ENCODE measurements around the gene RPL18. TPM values are rescaled to one million over a fixed set of nuclear protein-coding genes. Genes with fewer than 3 reads are reported as not detected.
"Not testable (repeated sequence)": the region's sequence is repeated elsewhere in the genome, so short reads cannot be mapped to it uniquely, and the experiment has no call there.

Gene RPL18
- total RNA-seq, 4 donors from 2014 or later = 2,067 to 3,423 (median 3,271) TPM

DNA sequence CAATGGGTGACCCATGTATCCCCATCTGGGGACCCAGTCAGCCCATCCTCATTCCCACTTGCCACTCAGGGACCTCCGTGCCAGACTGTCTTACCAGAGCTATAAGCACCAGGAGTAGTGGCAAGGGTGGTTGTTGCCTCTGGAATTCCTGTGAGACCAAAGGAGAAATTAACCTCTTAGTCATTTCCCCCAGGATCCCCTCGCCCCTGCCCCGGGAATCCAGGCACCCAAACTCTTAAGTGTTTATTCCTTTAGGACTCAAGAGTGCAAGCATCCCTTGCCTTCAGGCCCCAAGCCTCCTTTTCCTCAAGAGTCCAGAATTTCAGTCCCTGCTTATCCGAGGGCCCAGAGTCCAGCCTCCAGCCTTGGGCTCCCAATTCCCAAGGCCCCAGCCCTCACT, 44.7 kb upstream of the RPL18 start:
- H3K27ac ChIP-seq = no peak overlapping the region
- peaks cover 9% of the 10 kb centered on the region for H3K4me1 ChIP-seq
- no peak for TF ChIP-seq POLR2AphosphoS5 (IDR thresholded peaks at IDR 0.05)
- no peak for TF ChIP-seq POLR2A (IDR thresholded peaks at IDR 0.05)
- no peak for TF ChIP-seq EP300 (IDR thresholded peaks at IDR 0.05)
- TF ChIP-seq, protein P1, sequence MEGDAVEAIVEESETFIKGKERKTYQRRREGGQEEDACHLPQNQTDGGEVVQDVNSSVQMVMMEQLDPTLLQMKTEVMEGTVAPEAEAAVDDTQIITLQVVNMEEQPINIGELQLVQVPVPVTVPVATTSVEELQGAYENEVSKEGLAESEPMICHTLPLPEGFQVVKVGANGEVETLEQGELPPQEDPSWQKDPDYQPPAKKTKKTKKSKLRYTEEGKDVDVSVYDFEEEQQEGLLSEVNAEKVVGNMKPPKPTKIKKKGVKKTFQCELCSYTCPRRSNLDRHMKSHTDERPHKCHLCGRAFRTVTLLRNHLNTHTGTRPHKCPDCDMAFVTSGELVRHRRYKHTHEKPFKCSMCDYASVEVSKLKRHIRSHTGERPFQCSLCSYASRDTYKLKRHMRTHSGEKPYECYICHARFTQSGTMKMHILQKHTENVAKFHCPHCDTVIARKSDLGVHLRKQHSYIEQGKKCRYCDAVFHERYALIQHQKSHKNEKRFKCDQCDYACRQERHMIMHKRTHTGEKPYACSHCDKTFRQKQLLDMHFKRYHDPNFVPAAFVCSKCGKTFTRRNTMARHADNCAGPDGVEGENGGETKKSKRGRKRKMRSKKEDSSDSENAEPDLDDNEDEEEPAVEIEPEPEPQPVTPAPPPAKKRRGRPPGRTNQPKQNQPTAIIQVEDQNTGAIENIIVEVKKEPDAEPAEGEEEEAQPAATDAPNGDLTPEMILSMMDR (IDR thresholded peaks at IDR 0.05) = no peak
- no peaks in the 10 kb centered on the region for H3K36me3 ChIP-seq
- H3K9me3 ChIP-seq = no peaks in the 10 kb centered on the region
- H3K27me3 ChIP-seq = no peaks in the 10 kb centered on the region
- H3K4me3 ChIP-seq = no peak overlapping the region
- DNase-seq (ENCODE audit: low spot score in 2 of 2) = peak in 1 of 2 donors; percentile 39
- 96% methylated on average over 4 of the region's 4 CpGs for WGBS

DNA sequence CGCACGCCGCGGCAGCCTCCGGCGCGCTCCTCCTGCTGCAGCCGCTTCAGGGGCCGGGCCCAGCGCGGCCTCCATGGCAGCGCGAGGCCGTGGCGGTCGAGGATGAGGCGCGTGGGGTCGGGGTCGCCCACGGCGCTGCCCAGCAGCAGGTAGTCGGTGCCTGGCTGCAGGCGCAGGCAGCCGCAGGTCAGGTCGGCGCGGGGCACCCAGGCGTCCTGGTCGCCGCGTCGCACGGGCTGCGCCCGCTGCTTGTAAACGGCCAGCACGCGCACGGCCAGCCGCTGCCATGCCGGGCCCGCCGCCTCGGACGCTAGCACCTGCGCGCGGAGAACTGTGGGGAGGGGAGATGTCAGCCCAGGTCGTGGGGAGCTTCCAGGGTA, 42.7 kb upstream of the RPL18 start:
- WGBS = 89% methylated on average over 20 of the region's 50 CpGs
- Histone ChIP-seq H3K9me3 (no peaks in the 10 kb centered on the region), H3K27ac (no peak overlapping the region), H3K27me3 (no peaks in the 10 kb centered on the region), H3K4me3 (no peak overlapping the region), H3K36me3 (no peaks in the 10 kb centered on the region), H3K4me1 (peaks cover 9% of the 10 kb centered on the region)
- peak in 1 of 2 donors; percentile 61 for DNase-seq (ENCODE audit: low spot score in 2 of 2)
- TF ChIP-seq EP300 (IDR thresholded peaks at IDR 0.05) (no peak), POLR2A (IDR thresholded peaks at IDR 0.05) (no peak), POLR2AphosphoS5 (IDR thresholded peaks at IDR 0.05) (no peak)
- TF ChIP-seq, protein P1 (IDR thresholded peaks at IDR 0.05) = no peak

DNA sequence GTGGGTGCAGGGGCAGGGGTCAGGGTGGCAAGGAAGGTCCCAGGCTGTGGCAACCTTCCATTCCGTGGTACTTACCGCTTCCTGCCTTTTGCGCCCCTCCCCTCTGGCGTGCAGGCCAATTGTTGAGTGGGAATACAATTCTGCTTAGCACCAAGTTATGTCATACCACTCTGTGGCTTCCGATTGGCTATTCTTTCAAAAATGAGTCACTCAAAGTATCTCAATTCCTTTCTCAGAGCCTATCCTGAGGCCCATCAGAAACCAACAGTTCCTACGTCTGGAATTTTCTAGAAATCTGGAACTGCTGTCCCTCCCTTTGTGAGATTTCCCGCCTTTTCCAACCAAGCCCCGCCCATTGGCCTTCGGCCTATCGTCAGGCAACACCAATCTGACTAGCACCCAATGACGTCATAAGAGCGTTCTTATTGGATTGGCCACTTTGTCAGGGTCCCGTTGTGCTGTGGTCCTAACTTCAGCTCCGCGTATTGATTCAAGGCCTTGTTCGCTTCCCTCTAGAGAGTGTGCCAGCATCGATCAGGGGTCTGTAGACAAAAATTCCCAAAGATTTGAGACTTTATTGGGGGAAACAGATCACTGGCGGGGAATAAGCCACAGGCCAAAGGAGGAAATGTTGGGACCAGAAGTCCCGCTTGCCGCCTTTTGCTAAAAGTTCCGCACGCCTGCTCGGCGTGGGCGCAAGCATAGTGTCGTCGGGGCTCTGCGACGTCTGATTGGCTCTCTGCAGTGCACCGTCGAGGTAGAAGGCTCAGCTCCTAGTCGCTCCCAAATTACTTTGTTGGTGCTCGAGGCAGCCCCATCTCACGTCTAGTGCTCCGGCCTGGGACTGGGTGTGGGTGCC, 42.1 kb upstream of the RPL18 start:
- H3K27me3 ChIP-seq = no peaks in the 10 kb centered on the region
- 66% methylated on average over 35 of the region's 35 CpGs for WGBS
- H3K36me3 ChIP-seq = no peaks in the 10 kb centered on the region
- no peak overlapping the region for H3K4me3 ChIP-seq
- H3K9me3 ChIP-seq = no peaks in the 10 kb centered on the region
- peaks cover 9% of the 10 kb centered on the region for H3K4me1 ChIP-seq
- TF ChIP-seq POLR2A (IDR thresholded peaks at IDR 0.05) = no peak
- peak in 1 of 3 donors; percentile 42 for TF ChIP-seq POLR2AphosphoS5 (IDR thresholded peaks at IDR 0.05)
- no peak overlapping the region for H3K27ac ChIP-seq
- DNase-seq (ENCODE audit: low spot score in 2 of 2) = peak in 1 of 2 donors; percentile 87

DNA sequence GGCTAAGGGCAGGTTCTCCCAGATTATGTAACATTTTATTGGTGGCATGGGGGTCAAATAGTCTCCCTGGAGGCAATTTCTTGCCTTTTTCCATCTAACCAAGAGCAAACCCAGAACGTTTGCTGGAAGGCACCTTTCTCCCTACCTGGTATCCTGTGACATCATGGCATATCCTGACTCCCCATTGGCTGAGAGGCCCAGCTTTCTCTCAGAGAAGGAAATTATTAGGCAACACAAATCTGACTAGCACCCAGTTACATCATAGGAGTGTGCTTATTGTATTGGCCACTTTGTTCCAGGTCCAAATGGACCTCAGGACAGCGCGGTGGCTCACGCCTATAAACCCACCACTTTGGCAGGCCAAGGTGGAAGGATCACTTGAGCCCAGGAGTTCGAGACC, 40.8 kb upstream of the RPL18 start:
- Histone ChIP-seq H3K4me1 (peaks cover 9% of the 10 kb centered on the region), H3K27me3 (no peaks in the 10 kb centered on the region), H3K27ac (no peak overlapping the region), H3K36me3 (no peaks in the 10 kb centered on the region), H3K4me3 (no peak overlapping the region), H3K9me3 (no peaks in the 10 kb centered on the region)
- WGBS = 80% methylated on average over 5 of the region's 5 CpGs
- no peak for TF ChIP-seq POLR2AphosphoS5 (IDR thresholded peaks at IDR 0.05)
- no peak for TF ChIP-seq POLR2A (IDR thresholded peaks at IDR 0.05)
- TF ChIP-seq EP300 (IDR thresholded peaks at IDR 0.05) = no peak
- TF ChIP-seq, protein P1 (IDR thresholded peaks at IDR 0.05) = no peak
- DNase-seq (ENCODE audit: low spot score in 2 of 2) = no peak

DNA sequence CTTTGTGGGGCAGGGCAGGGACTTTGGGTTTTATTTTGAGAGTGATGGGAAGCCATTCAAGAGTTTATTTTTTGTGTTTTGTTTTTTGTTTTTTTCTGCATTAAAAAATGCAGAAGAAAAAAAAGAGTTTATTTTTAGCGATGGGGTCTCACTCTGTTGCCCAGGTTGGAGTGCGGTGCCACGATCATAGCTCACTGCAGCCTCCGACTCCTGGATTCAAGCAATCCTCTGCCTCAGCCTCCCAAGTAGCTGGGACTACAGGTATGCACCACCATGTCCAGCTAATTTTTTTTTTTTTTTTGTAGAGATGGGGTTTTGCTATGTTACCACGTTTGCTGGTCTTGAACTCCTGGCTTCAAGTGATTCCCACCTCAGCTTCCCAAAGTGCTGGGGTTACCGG, 39.5 kb upstream of the RPL18 start:
- TF ChIP-seq, protein P1 (IDR thresholded peaks at IDR 0.05) = no peak
- no peak for TF ChIP-seq POLR2A (IDR thresholded peaks at IDR 0.05)
- TF ChIP-seq EP300 (IDR thresholded peaks at IDR 0.05) = no peak
- Histone ChIP-seq H3K36me3 (no peaks in the 10 kb centered on the region), H3K9me3 (no peaks in the 10 kb centered on the region), H3K27ac (no peak overlapping the region), H3K4me1 (peaks cover 9% of the 10 kb centered on the region), H3K27me3 (no peaks in the 10 kb centered on the region), H3K4me3 (no peak overlapping the region)
- DNase-seq (ENCODE audit: low spot score in 2 of 2) = no peak
- 93% methylated on average over 6 of the region's 6 CpGs for WGBS

DNA sequence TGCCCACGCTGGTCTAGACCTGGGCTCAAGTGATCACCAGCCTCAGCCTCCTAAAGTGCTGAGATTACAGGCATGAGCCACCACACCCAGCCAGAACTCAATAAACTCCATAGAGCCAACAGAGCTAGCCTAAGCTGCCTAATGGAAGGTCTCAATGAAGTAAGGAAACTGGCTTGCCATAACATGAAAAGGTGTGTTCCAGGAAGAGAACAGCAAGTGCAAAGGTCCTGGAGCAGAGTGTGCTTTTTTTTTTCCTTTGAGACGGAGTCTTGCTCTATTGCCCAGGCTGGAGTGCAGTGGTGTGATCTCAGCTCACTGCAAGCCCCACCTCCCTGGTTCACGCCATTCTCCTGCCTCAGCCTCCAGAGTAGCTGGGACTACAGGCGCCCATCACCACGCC, 38.9 kb upstream of the RPL18 start:
- not testable (repeated sequence) for H3K27ac ChIP-seq; H3K36me3 ChIP-seq; H3K4me1 ChIP-seq; H3K9me3 ChIP-seq; DNase-seq (ENCODE audit: low spot score in 2 of 2); H3K27me3 ChIP-seq; H3K4me3 ChIP-seq
- 92% methylated on average over 5 of the region's 5 CpGs for WGBS
